Ectodermal cell (in vitro differentiated cells): ENCODE data around the gene DR1.
"Not testable (repeated sequence)": the region's sequence is repeated elsewhere in the genome, so short reads cannot be mapped to it uniquely, and the experiment has no call there.

Experiments used
- H3K27ac ChIP-seq: 2 replicates; pipeline ENCODE4 v1.7.0; 2013; ENCODE audit warnings: mild to moderate bottlenecking, low read depth, low read length; ENCODE audit not compliant: insufficient read depth, poor library complexity, severe bottlenecking
- H3K27me3 ChIP-seq: 2 replicates; pipeline ENCODE4 v1.7.0; 2013; ENCODE audit warnings: mild to moderate bottlenecking, low read length; ENCODE audit not compliant: insufficient read depth, control insufficient read depth, poor library complexity, severe bottlenecking
- H3K36me3 ChIP-seq: one replicate; pipeline ENCODE4 v1.7.0; 2013; ENCODE audit warnings: low read length; ENCODE audit not compliant: control insufficient read depth, insufficient read depth
- H3K4me1 ChIP-seq: one replicate; pipeline ENCODE4 v1.7.0; 2013; ENCODE audit warnings: low read length; ENCODE audit not compliant: control insufficient read depth, insufficient read depth
- H3K4me3 ChIP-seq: 2 replicates; pipeline ENCODE4 v1.7.0; 2013; ENCODE audit warnings: low read depth, low read length, control low read depth; ENCODE audit not compliant: insufficient read depth
- H3K9me3 ChIP-seq: 2 replicates; pipeline ENCODE4 v1.7.0; 2013; ENCODE audit warnings: mild to moderate bottlenecking, low read length, moderate library complexity; ENCODE audit not compliant: control insufficient read depth
- WGBS, 2 experiments: methylation state at CpG; one replicate each; pipeline ENCODE4 v1.1.7; 2013; ENCODE audit warnings: missing lambda C conversion rate in 2 of 2; 5-methylcytosine and 5-hydroxymethylcytosine counted together

Gene DR1

GRCh38 chr1:93350875-93351274 is 5.2 kb downstream of the DR1 start:
- Histone ChIP-seq H3K9me3 (no peaks in the 10 kb centered on the region), H3K4me3 (no peak overlapping the region), H3K36me3 (no peaks in the 10 kb centered on the region), H3K27me3 (no peaks in the 10 kb centered on the region), H3K4me1 (no peaks in the 10 kb centered on the region), H3K27ac (no peak overlapping the region)
- WGBS, 2 experiments, result 100% methylated on average over 1 of the region's 1 CpG; no CpG with 5 or more reads in 1 of the 2 experiments

GRCh38 chr1:93351346-93351745 is 5.6 kb downstream of the DR1 start:
- WGBS, 2 experiments, result 91% methylated on average over 7 of the region's 7 CpGs
- not testable (repeated sequence) for H3K36me3 ChIP-seq, H3K27ac ChIP-seq, H3K27me3 ChIP-seq, H3K4me1 ChIP-seq, H3K9me3 ChIP-seq, H3K4me3 ChIP-seq

GRCh38 chr1:93352376-93352775 is 6.7 kb downstream of the DR1 start:
- Histone ChIP-seq H3K9me3 (no peaks in the 10 kb centered on the region), H3K4me3 (no peak overlapping the region), H3K36me3 (peaks cover 5% of the 10 kb centered on the region), H3K4me1 (no peaks in the 10 kb centered on the region), H3K27ac (no peak overlapping the region), H3K27me3 (no peaks in the 10 kb centered on the region)

GRCh38 chr1:93353286-93353685 is 7.6 kb downstream of the DR1 start:
- no peaks in the 10 kb centered on the region for H3K27me3 ChIP-seq
- peaks cover 5% of the 10 kb centered on the region for H3K36me3 ChIP-seq
- no peak overlapping the region for H3K27ac ChIP-seq
- H3K4me3 ChIP-seq, result no peak overlapping the region
- H3K9me3 ChIP-seq, result no peaks in the 10 kb centered on the region
- WGBS, 2 experiments, result 100% methylated on average over 1 of the region's 1 CpG; no CpG with 5 or more reads in 1 of the 2 experiments
- no peaks in the 10 kb centered on the region for H3K4me1 ChIP-seq

GRCh38 chr1:93354749-93355148 is 9.0 kb downstream of the DR1 start:
- WGBS, 2 experiments, result 67% methylated on average over 2 of the region's 2 CpGs
- H3K4me1 ChIP-seq, result no peaks in the 10 kb centered on the region
- no peaks in the 10 kb centered on the region for H3K9me3 ChIP-seq
- H3K27me3 ChIP-seq, result no peaks in the 10 kb centered on the region
- H3K36me3 ChIP-seq, result peaks cover 5% of the 10 kb centered on the region
- H3K27ac ChIP-seq, result no peak overlapping the region
- H3K4me3 ChIP-seq, result no peak overlapping the region

- Histone ChIP-seq H3K27me3 (no peaks in the 10 kb centered on the region), H3K27ac (no peak overlapping the region), H3K36me3 (peaks cover 5% of the 10 kb centered on the region), H3K9me3 (no peaks in the 10 kb centered on the region), H3K4me1 (no peaks in the 10 kb centered on the region), H3K4me3 (no peak overlapping the region)
- 89 to 96% methylated on average over 2 of the region's 2 CpGs for WGBS, 2 experiments
Measured at GRCh38 chr1:93357242-93357641, 11.5 kb downstream of the DR1 start.

GRCh38 chr1:93358293-93358692 is 12.6 kb downstream of the DR1 start:
- Histone ChIP-seq H3K9me3 (no peaks in the 10 kb centered on the region), H3K4me3 (no peak overlapping the region), H3K36me3 (peaks cover 5% of the 10 kb centered on the region), H3K27me3 (no peaks in the 10 kb centered on the region), H3K4me1 (no peaks in the 10 kb centered on the region), H3K27ac (no peak overlapping the region)
- 90 to 93% methylated on average over 6 of the region's 6 CpGs for WGBS, 2 experiments

- Histone ChIP-seq H3K4me1 (no peaks in the 10 kb centered on the region), H3K9me3 (no peaks in the 10 kb centered on the region), H3K36me3 (peaks cover 5% of the 10 kb centered on the region), H3K27ac (no peak overlapping the region), H3K27me3 (no peaks in the 10 kb centered on the region), H3K4me3 (no peak overlapping the region)
- 100% methylated on average over 1 of the region's 1 CpG; no CpG with 5 or more reads in 1 of the 2 experiments for WGBS, 2 experiments
Measured at GRCh38 chr1:93360111-93360510, 14.4 kb downstream of the DR1 start.

- Histone ChIP-seq H3K9me3 (no peaks in the 10 kb centered on the region), H3K4me3 (no peak overlapping the region), H3K27ac (no peak overlapping the region), H3K36me3 (no peaks in the 10 kb centered on the region), H3K4me1 (no peaks in the 10 kb centered on the region), H3K27me3 (no peaks in the 10 kb centered on the region)
- 90 to 100% methylated on average over 1 to 2 of the region's 3 CpGs for WGBS, 2 experiments
Measured at GRCh38 chr1:93362237-93362636, 16.5 kb downstream of the DR1 start.

- 87 to 97% methylated on average over 1 to 2 of the region's 2 CpGs for WGBS, 2 experiments
- Histone ChIP-seq H3K27me3 (no peaks in the 10 kb centered on the region), H3K27ac (no peak overlapping the region), H3K4me1 (no peaks in the 10 kb centered on the region), H3K4me3 (no peak overlapping the region), H3K9me3 (no peaks in the 10 kb centered on the region), H3K36me3 (no peaks in the 10 kb centered on the region)
Measured at GRCh38 chr1:93365813-93366212, 20.1 kb downstream of the DR1 start.

- Histone ChIP-seq H3K27ac (no peak overlapping the region), H3K9me3 (no peaks in the 10 kb centered on the region), H3K4me1 (no peaks in the 10 kb centered on the region), H3K27me3 (no peaks in the 10 kb centered on the region), H3K4me3 (no peak overlapping the region), H3K36me3 (no peaks in the 10 kb centered on the region)
- no CpG with 5 or more reads among the region's 1 CpG for WGBS, 2 experiments
Measured at GRCh38 chr1:93369734-93370133, 24.0 kb downstream of the DR1 start.
